Stimulated activated effector memory CD8-positive, alpha-beta T cell treated with anti-CD3 and anti-CD28 coated beads, Interleukin-12 subunit alpha, Interleukin-12 subunit beta, amount 100 ng/mL, for 72 hours (primary cell): ENCODE results near the gene SETDB1.
A peak's percentile ranks its signal among the peaks of the same experiment; 100 is the strongest.

Source experiments
- ATAC-seq: fragments of 150-1000 bp; cut with Tn5 transposase; 2 replicates; pipeline ENCODE4 v1.10.0; 2021
- DNase-seq, 2 donors: peaks; one replicate each; pipeline ENCODE4 v3.0.0; 2021 to 2022; ENCODE audit warnings: low spot score in 2 of 2
- H3K27ac Mint-ChIP-seq: one replicate; pipeline ENCODE4 v1.8.0; 2022; ENCODE audit warnings: mild to moderate bottlenecking, mixed read lengths
- H3K36me3 Mint-ChIP-seq: one replicate; pipeline ENCODE4 v1.8.0; 2022; ENCODE audit warnings: mild to moderate bottlenecking, mixed read lengths
- H3K4me1 Mint-ChIP-seq: one replicate; pipeline ENCODE4 v1.8.0; 2022; ENCODE audit warnings: mixed read lengths
- H3K4me3 Mint-ChIP-seq: one replicate; pipeline ENCODE4 v1.8.0; 2022; ENCODE audit warnings: mild to moderate bottlenecking, mixed read lengths
- H3K9me3 Mint-ChIP-seq: one replicate; pipeline ENCODE4 v1.8.0; 2022; ENCODE audit warnings: mixed read lengths

Gene SETDB1

DNA sequence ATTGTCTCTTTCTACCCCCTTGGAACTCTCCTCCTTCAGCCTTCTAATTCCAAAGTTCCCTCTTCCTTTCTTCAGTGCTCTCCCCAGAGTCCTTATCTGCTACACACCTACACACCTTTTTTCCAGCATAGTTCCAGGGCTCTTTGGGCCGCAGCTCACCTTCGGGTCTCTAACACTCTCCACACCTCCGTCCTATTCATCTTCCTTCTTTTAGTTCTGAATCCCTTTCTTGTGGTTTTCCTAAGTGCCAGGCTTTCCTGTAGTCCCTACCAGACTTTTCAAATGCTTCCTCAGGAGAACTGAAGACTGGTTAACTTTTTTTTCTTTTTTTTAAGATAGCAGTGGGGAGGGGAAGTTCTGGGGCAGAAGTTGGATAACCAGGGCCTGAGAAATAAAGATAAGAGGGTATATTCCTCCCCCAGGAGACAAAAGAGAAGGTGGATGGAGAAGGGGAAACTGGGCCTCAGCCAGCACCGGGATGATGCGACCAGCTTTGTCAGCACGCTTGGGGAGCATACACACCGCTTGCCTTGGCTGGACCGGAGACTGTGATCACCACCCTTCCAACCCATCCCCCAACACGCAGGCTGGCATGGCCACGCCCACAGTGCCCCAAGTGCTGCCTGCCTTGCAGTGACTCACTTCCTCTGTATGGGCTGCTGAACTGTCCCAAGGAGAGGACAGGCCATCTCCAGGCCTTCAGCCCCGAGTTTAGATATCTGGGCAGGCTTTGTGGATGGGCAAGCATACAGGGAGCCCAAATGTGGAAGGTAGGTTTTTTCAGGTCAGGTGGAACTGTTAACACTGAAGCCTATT, 50.9 kb downstream of the SETDB1 start:
- peaks cover 44% of the 10 kb centered on the region for H3K4me1 Mint-ChIP-seq
- ATAC-seq (peak; percentile 65), DNase-seq (peak; percentile 70 to 88)
- H3K9me3 Mint-ChIP-seq: no peaks in the 10 kb centered on the region
- H3K36me3 Mint-ChIP-seq: peaks cover 20% of the 10 kb centered on the region
- peak overlapping the region; percentile 92 for H3K27ac Mint-ChIP-seq
- peak overlapping the region; percentile 90 for H3K4me3 Mint-ChIP-seq

DNA sequence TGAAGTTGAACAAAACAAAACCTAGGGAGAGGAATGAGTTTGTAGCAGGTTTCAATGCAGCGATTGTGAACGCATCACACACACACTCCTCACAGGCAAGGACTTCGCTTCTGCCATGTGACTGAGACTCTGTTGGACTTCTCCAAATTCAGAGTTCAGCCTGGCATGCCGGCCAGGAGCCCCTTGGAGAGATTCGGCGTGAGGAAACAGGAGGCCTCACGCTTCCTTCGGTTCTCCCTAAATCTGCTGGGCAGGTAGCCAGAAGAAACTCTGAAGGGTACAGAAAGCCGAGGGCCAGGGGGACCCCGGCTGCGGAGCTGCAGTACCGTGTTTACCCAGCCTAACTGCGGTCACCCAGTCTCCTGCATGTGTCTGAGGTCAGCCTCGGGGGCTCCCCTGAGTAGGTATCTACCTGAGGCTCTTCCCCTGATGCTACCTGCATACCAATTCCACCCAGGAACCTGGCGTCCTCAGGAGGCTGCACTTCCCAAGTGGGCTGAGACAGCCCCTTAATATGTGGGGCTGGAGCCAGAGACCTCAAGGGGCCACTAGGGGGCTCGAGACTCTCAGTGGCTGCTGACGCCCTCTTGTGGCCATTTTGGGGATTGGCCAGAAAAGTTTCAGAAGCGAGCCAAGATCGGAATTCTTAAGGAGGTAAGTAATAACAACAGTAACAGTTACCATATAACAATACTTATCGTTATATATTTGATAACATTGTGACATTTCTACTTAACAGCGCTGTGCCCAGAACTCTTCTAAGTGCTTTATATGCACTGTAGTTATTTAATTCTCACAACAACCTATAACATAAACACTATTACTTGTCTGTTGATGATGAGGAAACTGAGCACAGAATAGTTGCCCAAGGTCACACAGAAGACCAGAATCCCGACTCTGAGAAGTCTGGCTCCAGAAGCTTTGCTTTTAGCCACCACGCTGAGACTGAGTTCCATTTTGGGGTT, 53.2 kb downstream of the SETDB1 start:
- peak; percentile 64 for ATAC-seq
- peak; percentile 86 to 96 for DNase-seq
- Mint-ChIP-seq H3K36me3 (peaks cover 6% of the 10 kb centered on the region), H3K9me3 (no peaks in the 10 kb centered on the region), H3K27ac (peak overlapping the region; percentile 48), H3K4me1 (peaks cover 27% of the 10 kb centered on the region), H3K4me3 (peak overlapping the region; percentile 36)

DNA sequence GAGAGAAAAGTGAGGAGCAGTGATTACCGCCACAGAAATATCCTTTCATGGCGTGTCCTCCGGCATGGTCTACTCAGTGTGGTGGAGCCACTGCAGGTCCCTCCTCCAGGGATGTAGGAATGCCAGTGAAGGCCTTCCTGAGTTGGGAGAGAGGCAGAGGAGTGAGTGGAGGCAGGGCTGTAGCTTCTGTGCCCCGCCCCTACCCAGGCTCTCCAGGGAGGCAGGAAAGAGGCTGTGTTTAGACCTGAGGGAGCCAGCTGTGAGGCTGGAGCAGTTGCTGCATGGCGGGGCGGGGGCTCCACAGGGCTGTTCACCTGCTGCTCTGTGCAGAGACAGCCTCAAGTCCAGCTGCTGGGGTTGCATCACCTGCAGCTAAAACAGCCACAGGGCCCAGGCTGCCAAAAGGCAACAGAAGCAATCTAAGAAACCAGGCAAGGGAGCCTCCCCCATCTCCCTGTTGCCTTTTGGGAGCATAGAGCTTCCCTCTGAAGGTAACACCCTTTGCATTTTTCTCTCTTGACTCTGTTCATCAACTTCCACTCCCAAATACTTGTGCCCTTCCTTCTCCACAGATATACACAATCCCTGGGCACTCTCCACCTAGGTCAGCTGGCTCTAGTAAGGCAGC, 55.1 kb downstream of the SETDB1 start:
- peaks cover 6% of the 10 kb centered on the region for H3K36me3 Mint-ChIP-seq
- H3K9me3 Mint-ChIP-seq: no peaks in the 10 kb centered on the region
- DNase-seq (no peak), ATAC-seq (no peak)
- peaks cover 16% of the 10 kb centered on the region for H3K4me1 Mint-ChIP-seq
- no peak overlapping the region for H3K27ac Mint-ChIP-seq
- no peak overlapping the region for H3K4me3 Mint-ChIP-seq

DNA sequence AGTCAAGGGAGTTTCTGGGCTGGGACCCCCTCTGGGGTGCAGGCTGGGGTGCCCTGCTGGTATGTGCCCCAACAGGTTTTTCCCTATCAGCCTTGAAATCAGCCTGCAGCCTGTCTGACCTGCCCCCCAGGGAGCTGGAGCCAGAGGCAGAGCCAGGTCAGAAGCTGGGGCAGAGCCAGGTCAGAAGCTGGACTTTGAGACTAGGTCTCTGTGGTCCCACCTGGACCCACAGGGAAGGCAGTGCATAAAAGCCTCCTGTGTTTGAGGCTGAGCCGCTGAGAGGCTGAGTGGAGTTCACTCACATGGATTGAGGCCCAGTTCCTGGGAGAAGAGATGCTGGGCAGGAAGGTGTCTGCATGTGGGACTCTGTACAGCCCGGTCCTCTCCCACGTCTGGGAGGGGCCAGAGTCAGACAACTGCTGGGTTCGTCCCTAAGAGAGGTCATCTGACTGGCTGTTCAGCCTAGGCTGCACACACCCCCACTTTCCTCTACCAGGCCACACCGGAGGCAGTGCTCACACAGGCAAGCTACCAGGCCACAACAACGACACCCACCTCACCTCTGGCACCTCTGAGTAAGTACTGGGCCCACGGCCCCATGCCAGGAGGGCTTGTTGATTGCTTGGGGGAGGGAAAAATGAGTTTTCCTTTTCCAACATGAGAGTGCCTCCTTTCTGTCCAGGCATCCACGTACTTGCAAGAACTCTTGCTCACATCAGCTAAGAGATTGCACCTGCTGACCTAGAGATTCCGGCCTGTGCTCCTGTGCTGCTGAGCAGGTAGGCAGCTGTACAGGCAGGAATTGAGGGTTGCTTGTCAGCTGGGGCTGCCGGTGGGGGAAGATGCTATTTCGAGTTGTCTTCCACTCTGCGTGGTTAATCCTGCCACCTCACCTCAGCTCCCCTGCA, 55.9 kb downstream of the SETDB1 start, which contains the start of gene ANXA9:
TSS of gene ANXA9 (plus strand) at position 488 of the 908 bp plus-strand sequence. CDS start 814 bp downstream, outside the sequence.
- ATAC-seq (peak; percentile 73), DNase-seq (no peak)
- Mint-ChIP-seq H3K27ac (no peak within 1 kb of the TSS), H3K36me3 (peaks cover 6% of the 10 kb centered on the region), H3K4me3 (no peak within 1 kb of the TSS), H3K9me3 (no peaks in the 10 kb centered on the region), H3K4me1 (peaks cover 8% of the 10 kb centered on the region)

DNA sequence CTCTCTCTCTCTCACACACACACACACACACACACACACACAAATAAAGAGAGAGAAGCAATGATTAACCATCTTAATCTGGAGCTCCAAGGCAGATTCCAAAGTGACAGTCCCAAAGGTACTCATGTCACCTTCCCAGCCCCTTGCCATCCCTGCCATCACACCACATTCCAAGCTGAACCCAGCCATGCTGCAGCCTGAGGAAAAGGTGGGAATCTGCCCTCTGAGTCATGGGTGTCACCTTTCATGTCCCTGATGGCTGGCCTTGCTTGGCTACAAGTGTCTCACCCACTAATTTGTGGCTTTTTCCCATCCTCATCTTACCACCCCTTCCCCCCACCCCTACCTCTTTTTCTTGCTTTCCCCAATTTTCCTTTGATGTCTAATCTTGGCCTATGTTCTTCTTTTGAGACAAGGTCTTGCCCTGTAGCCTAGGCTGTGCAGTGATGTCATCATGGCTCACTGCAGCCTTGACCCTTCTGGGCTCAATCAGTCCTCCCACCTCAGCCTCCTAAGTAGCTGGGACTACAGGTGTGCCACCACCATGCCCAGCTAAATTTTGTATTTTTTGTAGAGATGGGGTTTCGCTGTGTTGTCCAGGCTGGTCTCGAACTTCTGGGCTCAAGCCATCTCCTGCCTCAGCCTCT, 59.1 kb downstream of the SETDB1 start:
- no peaks in the 10 kb centered on the region for H3K9me3 Mint-ChIP-seq

DNA sequence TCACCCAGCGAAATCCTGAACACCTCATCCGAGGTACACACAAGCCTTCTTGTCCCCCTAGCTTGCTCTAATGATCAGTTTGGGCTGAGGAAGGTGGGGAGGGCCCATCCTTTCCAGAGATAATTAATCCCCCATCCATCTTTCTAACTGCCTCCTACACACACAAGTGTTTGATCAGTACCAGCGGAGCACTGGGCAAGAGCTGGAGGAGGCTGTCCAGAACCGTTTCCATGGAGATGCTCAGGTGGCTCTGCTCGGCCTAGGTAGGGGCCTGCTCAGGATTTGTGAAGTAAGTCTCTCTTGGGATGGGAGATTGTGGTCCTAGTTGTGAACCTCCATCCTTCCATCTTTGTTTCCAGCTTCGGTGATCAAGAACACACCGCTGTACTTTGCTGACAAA, 61.8 kb downstream of the SETDB1 start:
- DNase-seq (no peak), ATAC-seq (no peak)
- no peaks in the 10 kb centered on the region for H3K9me3 Mint-ChIP-seq
- H3K4me3 Mint-ChIP-seq: no peak overlapping the region
- H3K27ac Mint-ChIP-seq: peak overlapping the region; percentile 68
- no peaks in the 10 kb centered on the region for H3K36me3 Mint-ChIP-seq
- H3K4me1 Mint-ChIP-seq: no peaks in the 10 kb centered on the region

More for the DNA sequence above, 59.1 kb downstream of the SETDB1 start:
- Mint-ChIP-seq H3K27ac (no peak overlapping the region), H3K36me3 (peaks cover 6% of the 10 kb centered on the region), H3K4me3 (no peak overlapping the region), H3K4me1 (no peaks in the 10 kb centered on the region)
- DNase-seq: no peak
- ATAC-seq: no peak

DNA sequence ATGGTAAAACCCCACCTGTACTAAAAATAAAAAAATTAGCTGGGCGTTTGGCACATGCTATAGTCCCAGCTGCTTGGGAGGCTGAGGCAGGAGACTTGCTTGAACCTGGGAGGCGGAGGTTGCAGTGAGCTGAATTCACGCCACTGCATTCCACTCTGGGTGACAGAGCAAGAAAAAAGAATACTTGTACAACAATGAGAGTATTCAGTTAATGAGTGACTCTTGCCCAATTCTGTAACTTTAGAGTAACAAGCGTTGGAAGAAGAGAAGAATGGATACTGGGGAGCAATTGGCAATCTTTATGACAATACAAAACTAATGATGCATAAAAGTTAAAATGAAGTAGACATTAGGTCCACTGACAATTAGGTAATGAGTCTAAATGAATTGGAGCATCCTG, 66.5 kb downstream of the SETDB1 start:
- ATAC-seq (no peak), DNase-seq (no peak)
- H3K36me3 Mint-ChIP-seq: no peaks in the 10 kb centered on the region
- H3K4me3 Mint-ChIP-seq: no peak overlapping the region
- no peak overlapping the region for H3K27ac Mint-ChIP-seq
- no peaks in the 10 kb centered on the region for H3K9me3 Mint-ChIP-seq
- peaks cover 7% of the 10 kb centered on the region for H3K4me1 Mint-ChIP-seq

DNA sequence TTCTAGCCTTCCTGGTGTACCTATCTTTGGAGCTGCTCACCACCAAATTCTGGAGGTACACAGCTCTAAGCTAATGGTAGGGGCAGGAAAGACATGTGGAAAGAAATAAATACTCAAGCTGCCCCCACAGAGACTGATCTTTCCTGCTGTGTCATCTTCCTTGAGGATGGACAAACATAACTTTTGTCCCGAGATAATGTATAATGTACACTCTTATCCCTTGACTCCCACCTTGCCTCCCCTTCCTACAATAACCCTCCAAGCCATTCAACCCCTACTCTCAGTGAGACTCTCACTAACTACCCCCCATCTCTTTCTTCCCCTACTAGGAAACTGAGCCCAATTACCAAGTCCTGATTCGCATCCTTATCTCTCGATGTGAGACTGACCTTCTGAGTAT, 68.1 kb downstream of the SETDB1 start:
- Mint-ChIP-seq H3K4me1 (peaks cover 7% of the 10 kb centered on the region), H3K4me3 (no peak overlapping the region), H3K9me3 (no peaks in the 10 kb centered on the region), H3K27ac (peak overlapping the region; percentile 16), H3K36me3 (no peaks in the 10 kb centered on the region)
- no peak for DNase-seq
- no peak for ATAC-seq

DNA sequence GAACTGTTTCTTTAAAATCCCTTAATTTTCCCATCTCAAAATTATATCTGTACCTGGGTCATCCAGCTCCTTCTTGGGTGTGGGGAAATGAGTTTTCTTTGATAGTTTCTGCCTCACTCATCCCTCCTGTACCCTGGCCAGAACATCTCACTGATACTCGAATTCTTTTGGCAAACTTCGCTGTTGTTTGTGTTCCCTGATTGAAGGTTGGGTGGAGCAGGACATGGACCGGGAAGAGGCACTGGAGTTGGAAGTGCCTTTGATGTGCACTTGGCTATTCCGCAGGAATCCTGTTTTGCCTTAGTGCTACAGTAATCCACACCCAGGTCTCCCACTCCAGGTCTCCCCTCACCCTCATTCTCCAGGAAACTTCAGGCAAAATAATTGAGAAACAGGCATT, 69.3 kb downstream of the SETDB1 start:
- Mint-ChIP-seq H3K9me3 (no peaks in the 10 kb centered on the region), H3K36me3 (no peaks in the 10 kb centered on the region), H3K4me1 (peaks cover 7% of the 10 kb centered on the region), H3K4me3 (no peak overlapping the region), H3K27ac (no peak overlapping the region)
- no peak for ATAC-seq
- DNase-seq: no peak

DNA sequence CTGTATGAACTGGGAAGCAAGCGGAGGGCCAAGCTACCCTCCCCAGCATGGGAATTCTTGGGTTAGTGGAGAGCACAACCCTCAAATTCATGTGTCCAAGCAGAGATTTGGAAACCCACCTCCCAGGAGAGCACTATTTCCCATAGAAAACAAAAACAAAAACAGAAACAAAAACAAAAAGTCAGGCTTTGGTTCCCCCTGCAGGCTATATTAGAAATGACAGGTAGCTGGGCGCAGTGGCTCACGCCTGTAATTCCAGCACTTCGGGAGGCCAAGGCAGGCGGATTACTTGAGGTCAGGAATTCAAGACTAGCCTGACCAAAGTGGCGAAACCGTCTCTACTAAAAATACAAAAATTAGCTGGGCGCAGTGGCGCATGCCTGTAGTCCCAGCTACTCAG, 69.7 kb downstream of the SETDB1 start:
- Mint-ChIP-seq H3K27ac (no peak overlapping the region), H3K9me3 (no peaks in the 10 kb centered on the region), H3K36me3 (no peaks in the 10 kb centered on the region), H3K4me1 (peaks cover 7% of the 10 kb centered on the region), H3K4me3 (no peak overlapping the region)
- DNase-seq: no peak
- no peak for ATAC-seq

DNA sequence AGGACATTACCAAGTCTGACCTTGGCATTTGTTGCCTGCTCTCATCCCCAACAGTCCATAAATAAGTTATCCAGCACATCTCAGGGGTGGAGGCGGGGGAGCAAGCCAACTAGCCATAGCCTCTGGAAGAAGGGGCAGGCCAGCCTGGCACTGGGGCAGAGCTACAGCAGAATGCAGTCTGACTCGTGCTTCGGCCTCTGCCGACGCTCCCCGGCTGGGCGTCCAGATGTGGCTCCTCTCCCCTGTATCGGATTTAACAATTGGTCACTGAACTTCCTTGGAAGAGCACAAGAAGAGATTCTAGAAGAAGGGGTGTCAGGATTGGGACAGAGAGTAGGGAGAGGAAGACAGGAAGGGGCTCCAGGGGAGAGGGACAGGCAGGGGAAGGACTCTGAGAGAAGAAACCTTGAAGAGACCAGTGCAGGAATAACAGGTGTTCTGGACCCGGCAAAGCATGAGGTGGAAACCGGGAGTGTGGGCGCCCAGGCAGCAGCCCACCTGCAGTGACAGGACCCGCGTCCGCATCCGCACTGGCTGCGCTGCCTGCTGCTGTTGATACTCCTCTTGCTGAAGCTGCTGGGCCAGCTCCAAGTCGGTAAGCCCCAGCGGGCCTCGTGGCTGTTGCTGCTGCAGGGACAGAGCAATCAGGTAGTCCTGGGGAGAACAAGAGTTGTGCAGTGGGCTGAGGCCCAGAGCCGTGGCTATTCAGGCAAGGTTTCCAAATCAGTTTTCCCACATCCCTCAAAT, 71.1 kb downstream of the SETDB1 start:
- no peaks in the 10 kb centered on the region for H3K9me3 Mint-ChIP-seq
- no peaks in the 10 kb centered on the region for H3K36me3 Mint-ChIP-seq
- peaks cover 14% of the 10 kb centered on the region for H3K4me1 Mint-ChIP-seq
- no peak overlapping the region for H3K4me3 Mint-ChIP-seq
- DNase-seq (no peak), ATAC-seq (no peak)
- H3K27ac Mint-ChIP-seq: peak overlapping the region; percentile 26

DNA sequence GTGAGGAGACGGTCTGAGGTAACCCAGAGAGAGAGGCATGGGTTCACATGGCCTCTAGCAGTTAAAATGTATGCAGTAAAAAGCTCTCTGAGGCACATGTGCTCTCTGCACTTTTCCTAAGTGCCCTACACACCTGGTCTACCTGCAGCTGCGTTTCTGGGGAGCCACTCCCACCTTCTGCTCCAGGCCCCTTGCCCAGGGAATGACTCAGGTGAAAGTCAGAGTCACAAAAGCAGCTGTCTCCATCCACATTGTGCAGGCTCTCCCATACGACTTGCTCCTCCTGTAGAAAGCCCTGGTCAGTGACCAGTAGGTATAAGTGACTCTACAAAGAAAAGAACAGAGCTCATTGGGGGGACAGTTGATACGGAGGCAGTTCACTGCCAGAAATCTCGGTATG, 71.8 kb downstream of the SETDB1 start:
- ATAC-seq: no peak
- Mint-ChIP-seq H3K9me3 (no peaks in the 10 kb centered on the region), H3K4me1 (peaks cover 21% of the 10 kb centered on the region), H3K4me3 (no peak overlapping the region), H3K36me3 (no peaks in the 10 kb centered on the region), H3K27ac (no peak overlapping the region)
- no peak for DNase-seq

DNA sequence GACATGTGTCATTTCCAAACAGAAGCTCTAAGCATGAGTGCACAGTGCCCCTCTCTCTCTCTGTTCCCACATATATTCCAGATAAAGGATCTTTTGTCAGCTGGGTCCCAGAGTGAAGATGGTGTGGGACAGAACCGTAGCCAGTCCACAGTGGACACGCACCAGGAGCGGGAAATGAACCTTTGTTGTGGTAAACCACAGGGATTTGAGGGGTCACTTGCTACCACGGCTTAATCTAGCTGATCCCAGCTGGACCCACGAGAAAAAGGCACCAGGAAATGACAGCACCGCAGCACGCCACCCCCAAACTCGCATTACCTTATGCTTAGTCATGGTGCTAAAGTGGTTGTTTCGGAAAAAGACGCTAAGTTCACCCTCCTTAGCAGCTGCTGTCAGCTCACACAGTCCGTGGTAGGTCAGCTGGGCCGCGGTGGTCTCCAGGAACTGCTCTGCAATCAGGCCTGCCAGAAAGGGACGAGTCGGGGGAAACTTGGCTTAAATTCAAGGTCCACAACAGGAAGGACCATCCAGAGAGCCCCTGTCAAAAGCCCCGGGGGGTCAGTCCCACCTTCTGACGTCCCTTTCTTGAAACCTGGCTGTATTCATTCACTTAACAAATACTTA, 73.0 kb downstream of the SETDB1 start:
- ATAC-seq (peak; percentile 86), DNase-seq (no peak)
- peak overlapping the region; percentile 43 for H3K27ac Mint-ChIP-seq
- no peak overlapping the region for H3K4me3 Mint-ChIP-seq
- no peaks in the 10 kb centered on the region for H3K9me3 Mint-ChIP-seq
- H3K4me1 Mint-ChIP-seq: peaks cover 24% of the 10 kb centered on the region
- no peaks in the 10 kb centered on the region for H3K36me3 Mint-ChIP-seq
